ENCODE measurements around the gene ZFYVE9. TPM values are rescaled to one million over a fixed set of nuclear protein-coding genes. Genes with fewer than 3 reads are reported as not detected.

Gene ZFYVE9
- polyA plus RNA-seq, 10 donors: 17.4 to 23.0 (median 21.3) TPM

DNA sequence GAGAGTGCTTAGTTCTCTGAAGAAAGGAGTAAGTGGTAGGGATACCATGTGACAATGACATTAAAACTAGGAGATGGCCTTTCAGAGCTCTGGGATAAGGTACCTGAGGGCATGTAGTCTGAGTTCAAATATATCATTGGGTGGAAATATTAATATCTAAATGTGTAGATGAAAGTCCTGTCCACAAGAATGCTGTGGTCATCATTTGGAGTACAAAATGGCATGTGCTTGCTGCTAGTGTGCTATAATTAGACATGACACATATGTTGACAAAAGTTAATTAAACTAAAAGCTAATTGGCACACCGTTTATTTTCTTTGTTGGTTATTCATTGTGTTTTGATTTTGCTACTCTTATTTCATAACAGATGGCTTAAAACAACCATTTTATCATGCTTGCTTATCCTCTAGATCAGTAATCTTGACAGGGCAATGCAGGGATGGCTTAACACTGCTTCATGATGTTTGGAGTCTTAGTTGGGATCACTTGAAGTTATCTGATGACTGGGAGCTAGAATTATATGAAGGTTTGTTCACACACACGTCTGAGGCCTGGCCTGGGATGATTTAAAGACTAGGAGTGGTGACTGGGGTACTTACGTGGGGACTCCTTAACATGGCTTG lies 193.1 kb downstream of the ZFYVE9 start:
- DNase-seq: no peak

DNA sequence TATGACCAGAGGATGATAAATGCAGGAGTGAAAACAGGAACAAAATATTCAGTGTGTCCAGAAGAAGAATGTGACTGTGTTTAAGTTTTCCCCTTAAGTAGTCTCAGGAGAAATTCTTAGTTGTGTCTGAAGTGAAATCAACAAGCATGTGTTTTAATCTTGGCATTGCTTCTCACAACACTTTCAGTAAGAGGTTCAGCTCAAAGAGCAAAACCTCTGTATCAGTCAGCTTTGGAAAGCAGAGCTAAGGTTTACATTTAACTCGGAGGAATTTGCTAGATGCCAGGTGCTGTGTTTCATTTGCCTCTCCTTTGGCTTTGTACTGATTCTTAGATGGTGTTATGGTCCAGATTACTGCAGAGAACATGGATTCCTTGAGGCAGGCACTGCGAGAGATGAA lies 195.6 kb downstream of the ZFYVE9 start:
- DNase-seq: no peak

DNA sequence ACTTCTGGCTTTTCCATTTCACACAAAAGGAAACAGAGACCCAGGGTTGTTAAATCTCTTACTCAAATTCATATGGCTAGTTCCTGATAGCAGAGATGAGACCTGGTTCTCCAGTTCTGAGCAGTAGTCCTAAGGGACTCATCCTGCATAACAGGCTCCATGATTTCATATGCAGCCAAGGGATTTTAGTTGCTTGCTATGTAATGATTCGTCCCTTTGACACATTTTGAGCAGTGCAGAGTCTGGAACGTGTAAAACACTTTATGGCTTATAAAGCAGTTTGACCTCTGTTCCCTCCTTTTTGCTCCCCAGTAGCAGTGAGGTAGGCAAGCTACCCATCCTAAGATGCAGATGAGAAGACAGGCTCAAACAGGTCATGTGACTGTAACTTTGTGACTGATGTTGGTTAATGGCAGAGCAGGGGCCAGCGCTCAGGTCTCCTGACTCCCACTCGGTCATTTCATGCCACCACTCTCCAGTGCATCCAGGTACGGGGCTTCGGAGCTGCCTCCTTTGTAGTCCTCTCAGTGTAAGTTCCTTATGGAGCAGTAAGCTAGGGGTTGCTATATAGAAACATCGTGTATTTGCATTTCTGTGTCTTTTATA lies 199.9 kb downstream of the ZFYVE9 start:
- DNase-seq: no peak

DNA sequence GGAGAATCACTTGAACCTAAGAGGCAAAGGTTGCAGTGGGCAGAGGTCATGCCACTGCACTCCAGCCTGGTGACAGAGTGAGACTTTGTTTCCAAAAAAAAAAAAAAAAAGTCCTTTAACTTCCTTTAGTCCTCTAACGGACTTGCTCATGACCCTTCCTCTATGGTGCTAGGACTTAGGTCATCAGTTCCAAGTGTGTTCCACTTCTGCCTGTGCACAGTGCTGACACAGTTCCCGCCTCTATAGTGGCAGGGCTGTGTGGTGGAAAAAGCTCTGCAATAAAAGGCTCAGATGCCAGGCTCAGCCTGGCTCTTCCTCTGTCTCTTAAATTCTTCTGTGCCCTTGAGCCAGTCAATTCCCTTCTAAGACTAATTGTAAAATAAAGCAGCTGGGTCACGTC lies 202.1 kb downstream of the ZFYVE9 start:
- no peak for DNase-seq

DNA sequence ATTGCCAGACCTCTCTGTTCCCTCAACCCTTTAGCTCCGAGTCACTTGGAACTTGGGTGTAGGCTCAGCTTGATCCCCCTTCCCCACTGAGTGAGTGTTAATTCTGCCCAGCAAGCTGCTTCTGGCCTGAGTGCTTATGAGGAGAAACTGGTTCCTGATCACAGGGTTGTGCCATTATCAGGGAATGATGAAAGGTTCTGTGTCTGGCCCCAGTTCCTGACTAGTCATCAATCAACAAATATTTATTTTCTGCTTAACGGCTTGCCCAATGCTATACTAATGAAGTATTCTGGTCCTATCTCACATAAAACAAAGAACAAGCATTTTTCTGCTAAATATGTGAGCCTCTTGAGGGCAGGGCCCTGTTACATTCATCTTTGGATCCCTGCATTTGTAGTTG lies 203.4 kb downstream of the ZFYVE9 start:
- no peak for DNase-seq

DNA sequence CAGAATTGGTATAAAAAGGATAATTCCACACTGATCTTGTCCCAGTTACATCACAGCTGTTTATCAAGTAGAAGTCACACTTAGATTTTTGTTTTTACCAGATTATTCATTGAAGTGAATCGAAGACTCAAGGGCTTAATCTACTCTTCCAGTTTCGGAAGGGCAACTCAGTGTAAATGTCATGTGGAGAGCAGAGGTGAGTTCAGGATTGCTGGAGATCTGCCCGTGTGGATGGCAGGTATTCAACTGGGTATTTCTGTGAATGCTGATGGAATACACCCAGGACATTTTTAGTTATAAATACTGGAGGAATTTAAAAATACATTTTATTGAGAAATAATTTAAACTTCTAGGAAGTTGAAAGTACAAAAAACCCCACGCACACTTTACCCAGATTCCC lies 204.8 kb downstream of the ZFYVE9 start:
- DNase-seq: no peak

DNA sequence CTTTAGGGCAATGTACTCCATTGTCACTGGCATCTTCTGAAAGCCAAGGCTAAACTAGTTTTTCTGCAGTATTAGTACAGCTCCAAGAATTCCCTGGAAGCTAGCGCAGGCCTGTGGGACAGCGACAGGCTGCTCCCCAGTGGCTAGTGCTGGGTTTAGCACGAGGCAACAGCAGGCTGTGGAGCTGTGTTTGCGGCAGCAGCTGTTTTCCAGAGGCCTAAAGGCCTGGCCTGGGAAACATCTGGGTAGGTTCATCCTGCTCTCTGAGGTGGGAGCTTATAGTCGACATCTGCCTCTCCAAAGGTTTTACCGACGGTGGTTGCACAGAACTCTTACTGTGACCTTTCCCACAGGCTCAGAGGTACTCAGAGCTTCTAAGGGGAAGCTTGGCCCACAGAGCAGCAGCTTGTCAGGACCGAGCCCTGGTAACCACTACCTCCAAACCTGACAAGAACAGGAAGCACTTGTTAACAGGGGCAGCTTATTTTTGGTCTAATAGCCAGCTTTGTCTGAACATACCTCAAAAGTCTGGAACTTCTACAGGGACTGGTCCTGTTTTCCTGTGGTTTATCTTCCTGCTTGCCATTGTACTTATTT lies 206.9 kb downstream of the ZFYVE9 start:
- DNase-seq: peak in 2 of 3 donors; percentile 13 to 48

GRCh38 chr1:52352690-52353089 lies 210.8 kb downstream of the ZFYVE9 start:
- no peak for DNase-seq

- DNase-seq: no peak
These were observed 213.5 kb downstream of the ZFYVE9 start for GRCh38 chr1:52355436-52355835.

DNA sequence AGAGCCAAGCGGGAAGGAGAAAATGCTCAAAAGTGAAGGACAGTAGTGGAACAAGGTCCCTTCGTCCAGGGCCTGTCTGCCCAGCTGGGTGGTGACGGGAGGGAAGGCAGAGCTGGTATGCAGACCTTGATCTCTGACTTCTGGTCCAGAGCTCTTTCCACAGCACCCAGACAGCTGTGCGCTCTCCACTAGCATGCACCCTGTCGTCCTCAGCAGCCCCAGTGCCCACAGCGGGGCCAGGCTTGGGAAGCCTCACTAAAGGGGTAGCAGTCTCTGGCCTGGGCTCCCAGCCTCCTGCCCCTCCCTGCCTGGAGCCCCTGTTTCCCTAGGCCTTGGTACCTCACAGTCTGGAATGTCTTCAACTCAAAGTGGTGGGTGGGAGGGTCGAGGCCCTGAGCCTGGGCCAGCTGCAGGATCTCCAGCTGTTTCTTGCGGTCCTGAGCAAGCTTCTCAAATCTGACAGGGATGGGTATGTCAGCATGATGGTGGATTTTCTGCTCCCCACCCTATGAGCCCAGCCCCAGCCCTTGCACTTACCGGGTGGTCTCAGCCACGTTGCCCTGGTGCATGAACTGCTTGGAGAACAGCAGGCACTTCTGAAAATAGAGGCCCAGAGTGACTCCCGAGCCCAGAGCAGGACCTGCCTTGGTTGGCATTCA lies 214.1 kb downstream of the ZFYVE9 start:
- no peak for DNase-seq

GRCh38 chr1:52356818-52357355 lies 215.0 kb downstream of the ZFYVE9 start:
- no peak for DNase-seq

GRCh38 chr1:52357397-52357796 lies 215.5 kb downstream of the ZFYVE9 start:
- no peak for DNase-seq

DNA sequence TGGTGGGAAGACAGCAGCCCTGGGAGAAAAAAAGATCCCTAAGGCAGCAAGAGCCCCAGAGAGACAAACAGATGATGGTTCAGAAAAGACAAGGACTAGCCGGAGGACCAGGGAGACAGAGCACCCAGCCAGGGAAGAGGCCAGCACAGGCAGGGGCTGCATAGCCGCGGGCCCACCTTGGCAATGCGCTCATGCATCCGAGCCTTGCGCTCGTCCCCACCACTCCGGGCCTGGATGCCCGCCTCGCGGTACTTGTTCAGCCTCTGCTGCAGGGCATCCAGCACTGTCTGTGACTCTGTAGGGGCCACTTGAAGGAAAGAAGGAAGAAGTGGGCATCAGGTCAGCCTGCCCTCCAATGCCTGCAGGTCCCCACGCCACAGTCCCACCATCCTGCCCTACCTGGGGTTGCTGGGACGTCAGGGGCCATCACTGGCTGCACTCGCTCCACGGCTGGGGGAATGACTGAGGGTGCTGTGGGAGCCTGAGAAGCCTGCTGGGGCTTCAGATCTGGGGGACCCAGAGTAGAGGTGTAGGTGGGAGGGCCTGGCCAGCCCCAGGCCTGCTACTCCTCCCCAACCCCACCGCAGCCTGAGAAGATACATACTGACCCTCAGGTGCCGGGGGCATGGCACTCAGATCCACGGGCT lies 217.1 kb downstream of the ZFYVE9 start:
- DNase-seq: no peak

- no peak for DNase-seq
These were observed 218.0 kb downstream of the ZFYVE9 start for GRCh38 chr1:52359676-52360594.

- no peak for DNase-seq
These were observed 218.7 kb downstream of the ZFYVE9 start for GRCh38 chr1:52360595-52360968.

- no peak for DNase-seq
These were observed 222.4 kb downstream of the ZFYVE9 start for GRCh38 chr1:52364235-52364839.

GRCh38 chr1:52365071-52365745 lies 223.3 kb downstream of the ZFYVE9 start:
- peak in 2 of 3 donors; percentile 37 to 49 for DNase-seq

GRCh38 chr1:52365746-52366516 lies 224.0 kb downstream of the ZFYVE9 start, which contains the start of gene CC2D1B:
CC2D1B (minus strand) TSS chr1:52366205; CDS start chr1:52364620, 1,585 bp downstream.
- DNase-seq: peak; percentile 93 to 98 (median 97)

DNA sequence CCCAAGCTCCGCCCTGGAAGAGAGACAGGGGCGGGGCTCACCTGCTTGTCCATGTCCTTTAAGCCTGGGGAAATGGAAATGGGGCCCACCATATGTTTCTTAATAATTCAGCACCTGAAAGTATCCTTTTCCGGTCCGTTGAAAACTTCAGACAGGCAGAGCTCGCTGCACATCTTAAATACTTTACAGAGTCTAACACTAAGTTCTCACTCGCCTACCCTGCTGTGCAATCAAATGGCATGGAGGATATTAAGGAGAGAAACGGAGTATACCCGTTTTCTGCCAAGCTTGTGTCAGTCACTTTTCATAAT lies 224.6 kb downstream of the ZFYVE9 start:
- DNase-seq: no peak
